Measurements from ENCODE around the gene TWNK. TPM values are rescaled to one million over a fixed set of nuclear protein-coding genes. Genes with fewer than 3 reads are reported as not detected.
A peak's percentile ranks its signal among the peaks of the same experiment; 100 is the strongest.

The TWNK gene
- total and polyA plus RNA-seq, 2 experiments from 2014 or later: 12.2 to 29.4 TPM

DNA sequence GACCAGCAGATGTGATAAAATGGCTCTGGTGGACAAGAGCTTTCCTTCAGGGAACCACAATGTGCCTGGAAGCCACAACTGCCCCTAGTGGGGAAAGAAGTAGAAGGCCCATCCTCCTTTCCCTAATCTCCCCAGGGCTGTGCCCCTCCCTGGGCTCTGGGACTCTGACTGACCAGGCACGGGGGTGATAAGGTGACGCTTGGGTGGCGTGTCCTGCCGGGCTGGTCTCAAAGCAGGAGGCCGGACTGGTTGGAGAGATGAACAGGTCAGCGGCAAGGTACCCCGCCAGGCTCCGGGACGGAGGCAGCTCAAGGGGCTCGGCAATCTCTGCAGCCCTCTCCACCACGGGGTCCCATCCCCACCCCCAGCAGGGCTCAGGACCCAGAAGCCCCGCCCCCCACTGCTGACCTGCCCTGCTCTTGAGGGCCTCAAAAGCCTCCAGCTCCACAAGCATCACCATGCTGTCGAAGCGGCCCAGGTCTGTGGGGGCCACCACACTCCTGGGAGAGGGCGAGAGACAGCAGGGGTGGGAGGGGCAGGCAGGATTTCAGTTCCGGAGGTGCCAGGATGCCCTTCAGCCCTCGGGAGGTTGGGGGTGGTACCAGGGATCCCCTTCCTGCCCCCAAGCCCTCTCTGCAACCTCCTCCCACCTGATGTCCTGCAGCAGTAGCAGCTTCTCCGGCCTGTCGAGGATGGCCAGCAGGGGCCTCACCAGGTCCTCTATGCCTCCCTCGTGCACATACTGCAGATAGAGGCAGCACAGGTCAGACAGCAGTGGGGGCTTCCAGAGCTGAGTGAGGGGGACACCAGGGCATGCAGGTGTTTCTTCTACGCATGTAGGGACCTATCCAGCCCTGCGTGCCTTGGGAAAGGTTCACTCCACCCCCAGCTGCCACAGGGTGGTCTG is 24.4 kb downstream of the TWNK start:
- no peak overlapping the region for H3K4me3 ChIP-seq
- Mint-ChIP-seq H3K4me3 (no peak overlapping the region), H3K27me3 (ENCODE audit: insufficient read depth, low read depth, poor library complexity) (peaks cover 35% of the 10 kb centered on the region), H3K9me3 (no peaks in the 10 kb centered on the region; the same call in 2 of the 3 replicates), H3K36me3 (ENCODE audit: low read depth) (no peaks in the 10 kb centered on the region), H3K4me1 (peaks cover 26% of the 10 kb centered on the region), H3K27ac (no peak overlapping the region)
- no peak overlapping the region for H3K4me2 ChIP-seq
- H3F3A ChIP-seq (replicated peaks; ENCODE audit: low read depth): 0 out of 2 replicates have a peak, but pooled peaks cover 4% of the 10 kb centered on the region
- no peaks in the 10 kb centered on the region for H3K36me3 ChIP-seq (ENCODE audit: insufficient read depth)
- no peaks in the 10 kb centered on the region for H3K79me2 ChIP-seq (replicated peaks; ENCODE audit: insufficient read depth)
- peaks cover 19% of the 10 kb centered on the region for H3K27me3 ChIP-seq (ENCODE audit: insufficient read depth)
- ATAC-seq (peak; percentile 49), DNase-seq (ENCODE audit: low spot score) (peak; percentile 77)
- peaks cover 14% of the 10 kb centered on the region; the same call in 1 of the 2 replicates for H3K4me1 ChIP-seq (ENCODE audit: insufficient read depth)
- H3K9me2 ChIP-seq (ENCODE audit: insufficient read depth): no peaks in the 10 kb centered on the region
- no peaks in the 10 kb centered on the region for H4K20me1 ChIP-seq (replicated peaks; ENCODE audit: insufficient read depth)
- H3K27ac ChIP-seq (ENCODE audit: low read depth): no peak overlapping the region
- TF ChIP-seq, protein P1, sequence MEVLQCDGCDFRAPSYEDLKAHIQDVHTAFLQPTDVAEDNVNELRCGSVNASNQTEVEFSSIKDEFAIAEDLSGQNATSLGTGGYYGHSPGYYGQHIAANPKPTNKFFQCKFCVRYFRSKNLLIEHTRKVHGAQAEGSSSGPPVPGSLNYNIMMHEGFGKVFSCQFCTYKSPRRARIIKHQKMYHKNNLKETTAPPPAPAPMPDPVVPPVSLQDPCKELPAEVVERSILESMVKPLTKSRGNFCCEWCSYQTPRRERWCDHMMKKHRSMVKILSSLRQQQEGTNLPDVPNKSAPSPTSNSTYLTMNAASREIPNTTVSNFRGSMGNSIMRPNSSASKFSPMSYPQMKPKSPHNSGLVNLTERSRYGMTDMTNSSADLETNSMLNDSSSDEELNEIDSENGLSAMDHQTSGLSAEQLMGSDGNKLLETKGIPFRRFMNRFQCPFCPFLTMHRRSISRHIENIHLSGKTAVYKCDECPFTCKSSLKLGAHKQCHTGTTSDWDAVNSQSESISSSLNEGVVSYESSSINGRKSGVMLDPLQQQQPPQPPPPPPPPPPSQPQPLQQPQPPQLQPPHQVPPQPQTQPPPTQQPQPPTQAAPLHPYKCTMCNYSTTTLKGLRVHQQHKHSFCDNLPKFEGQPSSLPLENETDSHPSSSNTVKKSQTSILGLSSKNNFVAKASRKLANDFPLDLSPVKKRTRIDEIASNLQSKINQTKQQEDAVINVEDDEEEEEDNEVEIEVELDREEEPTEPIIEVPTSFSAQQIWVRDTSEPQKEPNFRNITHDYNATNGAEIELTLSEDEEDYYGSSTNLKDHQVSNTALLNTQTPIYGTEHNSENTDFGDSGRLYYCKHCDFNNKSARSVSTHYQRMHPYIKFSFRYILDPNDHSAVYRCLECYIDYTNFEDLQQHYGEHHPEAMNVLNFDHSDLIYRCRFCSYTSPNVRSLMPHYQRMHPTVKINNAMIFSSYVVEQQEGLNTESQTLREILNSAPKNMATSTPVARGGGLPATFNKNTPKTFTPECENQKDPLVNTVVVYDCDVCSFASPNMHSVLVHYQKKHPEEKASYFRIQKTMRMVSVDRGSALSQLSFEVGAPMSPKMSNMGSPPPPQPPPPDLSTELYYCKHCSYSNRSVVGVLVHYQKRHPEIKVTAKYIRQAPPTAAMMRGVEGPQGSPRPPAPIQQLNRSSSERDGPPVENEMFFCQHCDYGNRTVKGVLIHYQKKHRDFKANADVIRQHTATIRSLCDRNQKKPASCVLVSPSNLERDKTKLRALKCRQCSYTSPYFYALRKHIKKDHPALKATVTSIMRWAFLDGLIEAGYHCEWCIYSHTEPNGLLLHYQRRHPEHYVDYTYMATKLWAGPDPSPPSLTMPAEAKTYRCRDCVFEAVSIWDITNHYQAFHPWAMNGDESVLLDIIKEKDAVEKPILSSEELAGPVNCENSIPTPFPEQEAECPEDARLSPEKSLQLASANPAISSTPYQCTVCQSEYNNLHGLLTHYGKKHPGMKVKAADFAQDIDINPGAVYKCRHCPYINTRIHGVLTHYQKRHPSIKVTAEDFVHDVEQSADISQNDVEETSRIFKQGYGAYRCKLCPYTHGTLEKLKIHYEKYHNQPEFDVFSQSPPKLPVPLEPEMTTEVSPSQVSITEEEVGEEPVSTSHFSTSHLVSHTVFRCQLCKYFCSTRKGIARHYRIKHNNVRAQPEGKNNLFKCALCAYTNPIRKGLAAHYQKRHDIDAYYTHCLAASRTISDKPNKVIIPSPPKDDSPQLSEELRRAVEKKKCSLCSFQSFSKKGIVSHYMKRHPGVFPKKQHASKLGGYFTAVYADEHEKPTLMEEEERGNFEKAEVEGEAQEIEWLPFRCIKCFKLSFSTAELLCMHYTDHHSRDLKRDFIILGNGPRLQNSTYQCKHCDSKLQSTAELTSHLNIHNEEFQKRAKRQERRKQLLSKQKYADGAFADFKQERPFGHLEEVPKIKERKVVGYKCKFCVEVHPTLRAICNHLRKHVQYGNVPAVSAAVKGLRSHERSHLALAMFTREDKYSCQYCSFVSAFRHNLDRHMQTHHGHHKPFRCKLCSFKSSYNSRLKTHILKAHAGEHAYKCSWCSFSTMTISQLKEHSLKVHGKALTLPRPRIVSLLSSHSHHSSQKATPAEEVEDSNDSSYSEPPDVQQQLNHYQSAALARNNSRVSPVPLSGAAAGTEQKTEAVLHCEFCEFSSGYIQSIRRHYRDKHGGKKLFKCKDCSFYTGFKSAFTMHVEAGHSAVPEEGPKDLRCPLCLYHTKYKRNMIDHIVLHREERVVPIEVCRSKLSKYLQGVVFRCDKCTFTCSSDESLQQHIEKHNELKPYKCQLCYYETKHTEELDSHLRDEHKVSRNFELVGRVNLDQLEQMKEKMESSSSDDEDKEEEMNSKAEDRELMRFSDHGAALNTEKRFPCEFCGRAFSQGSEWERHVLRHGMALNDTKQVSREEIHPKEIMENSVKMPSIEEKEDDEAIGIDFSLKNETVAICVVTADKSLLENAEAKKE (CRISPR knock-in tag; IDR thresholded peaks at IDR 0.05): 0 out of 2 replicates have a peak, but pooled peaks have one; percentile 11
- no peak for TF ChIP-seq ZNF331 (CRISPR knock-in tag; IDR thresholded peaks at IDR 0.05; ENCODE audit: low read depth)
- TF ChIP-seq, protein P2, sequence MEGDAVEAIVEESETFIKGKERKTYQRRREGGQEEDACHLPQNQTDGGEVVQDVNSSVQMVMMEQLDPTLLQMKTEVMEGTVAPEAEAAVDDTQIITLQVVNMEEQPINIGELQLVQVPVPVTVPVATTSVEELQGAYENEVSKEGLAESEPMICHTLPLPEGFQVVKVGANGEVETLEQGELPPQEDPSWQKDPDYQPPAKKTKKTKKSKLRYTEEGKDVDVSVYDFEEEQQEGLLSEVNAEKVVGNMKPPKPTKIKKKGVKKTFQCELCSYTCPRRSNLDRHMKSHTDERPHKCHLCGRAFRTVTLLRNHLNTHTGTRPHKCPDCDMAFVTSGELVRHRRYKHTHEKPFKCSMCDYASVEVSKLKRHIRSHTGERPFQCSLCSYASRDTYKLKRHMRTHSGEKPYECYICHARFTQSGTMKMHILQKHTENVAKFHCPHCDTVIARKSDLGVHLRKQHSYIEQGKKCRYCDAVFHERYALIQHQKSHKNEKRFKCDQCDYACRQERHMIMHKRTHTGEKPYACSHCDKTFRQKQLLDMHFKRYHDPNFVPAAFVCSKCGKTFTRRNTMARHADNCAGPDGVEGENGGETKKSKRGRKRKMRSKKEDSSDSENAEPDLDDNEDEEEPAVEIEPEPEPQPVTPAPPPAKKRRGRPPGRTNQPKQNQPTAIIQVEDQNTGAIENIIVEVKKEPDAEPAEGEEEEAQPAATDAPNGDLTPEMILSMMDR (conservative IDR thresholded peaks at IDR 0.05; ENCODE audit: low read depth in 2 of 2): peak; percentile 53 to 56
- H2AFZ ChIP-seq: no peak overlapping the region; the same call in 1 of the 2 replicates

All from GM23338 (cell line).